ENCODE results near the gene CD1C.
"Not testable (repeated sequence)": the region's sequence is repeated elsewhere in the genome, so short reads cannot be mapped to it uniquely, and the experiment has no call there.

CD1C gene

GRCh38 chr1:158331481-158332150 is 41.9 kb downstream of the CD1C start, which contains the start of gene CD1B:
Gene CD1B, minus strand, starts transcription at chr1:158331531. Its CDS starts 108 bp downstream, at chr1:158331423.
- DNase-seq (ENCODE audit: low read depth): no peak
- no peak within 1 kb of the TSS for H3K4me3 ChIP-seq (ENCODE audit: low read depth, low read length)
- TF ChIP-seq, protein P1, sequence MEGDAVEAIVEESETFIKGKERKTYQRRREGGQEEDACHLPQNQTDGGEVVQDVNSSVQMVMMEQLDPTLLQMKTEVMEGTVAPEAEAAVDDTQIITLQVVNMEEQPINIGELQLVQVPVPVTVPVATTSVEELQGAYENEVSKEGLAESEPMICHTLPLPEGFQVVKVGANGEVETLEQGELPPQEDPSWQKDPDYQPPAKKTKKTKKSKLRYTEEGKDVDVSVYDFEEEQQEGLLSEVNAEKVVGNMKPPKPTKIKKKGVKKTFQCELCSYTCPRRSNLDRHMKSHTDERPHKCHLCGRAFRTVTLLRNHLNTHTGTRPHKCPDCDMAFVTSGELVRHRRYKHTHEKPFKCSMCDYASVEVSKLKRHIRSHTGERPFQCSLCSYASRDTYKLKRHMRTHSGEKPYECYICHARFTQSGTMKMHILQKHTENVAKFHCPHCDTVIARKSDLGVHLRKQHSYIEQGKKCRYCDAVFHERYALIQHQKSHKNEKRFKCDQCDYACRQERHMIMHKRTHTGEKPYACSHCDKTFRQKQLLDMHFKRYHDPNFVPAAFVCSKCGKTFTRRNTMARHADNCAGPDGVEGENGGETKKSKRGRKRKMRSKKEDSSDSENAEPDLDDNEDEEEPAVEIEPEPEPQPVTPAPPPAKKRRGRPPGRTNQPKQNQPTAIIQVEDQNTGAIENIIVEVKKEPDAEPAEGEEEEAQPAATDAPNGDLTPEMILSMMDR (IDR thresholded peaks at IDR 0.05; ENCODE audit: control insufficient read depth, extremely low read depth, insufficient read depth): no peak

GRCh38 chr1:158333405-158334155 is 43.9 kb downstream of the CD1C start:
- no peak overlapping the region for H3K4me3 ChIP-seq (ENCODE audit: low read depth, low read length)
- TF ChIP-seq, protein P1 (IDR thresholded peaks at IDR 0.05; ENCODE audit: control insufficient read depth, extremely low read depth, insufficient read depth): no peak
- DNase-seq (ENCODE audit: low read depth): no peak

- TF ChIP-seq, protein P1 (IDR thresholded peaks at IDR 0.05; ENCODE audit: control insufficient read depth, extremely low read depth, insufficient read depth): no peak
- DNase-seq (ENCODE audit: low read depth): no peak
- H3K4me3 ChIP-seq (ENCODE audit: low read depth, low read length): no peak overlapping the region
Measured at GRCh38 chr1:158334526-158335212, 44.9 kb downstream of the CD1C start.

GRCh38 chr1:158335213-158335532 is 45.5 kb downstream of the CD1C start:
- no peak for DNase-seq (ENCODE audit: low read depth)

DNA sequence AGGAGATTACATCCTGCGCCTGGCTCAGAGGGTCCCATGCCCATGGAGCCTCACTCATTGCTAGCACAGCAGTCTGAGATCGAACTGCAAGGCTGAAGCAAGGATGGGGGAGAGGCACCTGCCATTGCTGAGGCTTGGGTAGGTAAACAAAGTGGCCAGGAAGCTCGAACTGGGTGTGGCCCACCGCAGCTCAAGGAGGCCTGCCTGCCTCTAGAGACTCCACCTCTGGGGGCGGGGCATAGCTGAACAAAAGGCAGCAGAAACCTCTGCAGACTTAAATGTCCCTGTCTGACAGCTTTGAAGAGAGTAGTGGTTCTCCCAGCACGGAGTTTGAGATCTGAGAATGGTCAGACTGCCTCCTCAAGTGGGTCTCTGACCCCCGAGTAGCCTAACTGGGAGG is 46.7 kb downstream of the CD1C start:
- not testable (repeated sequence) for H3K4me3 ChIP-seq (ENCODE audit: low read depth, low read length); DNase-seq (ENCODE audit: low read depth)

More at GRCh38 chr1:158335213-158335532, 45.5 kb downstream of the CD1C start:
- TF ChIP-seq, protein P1 (IDR thresholded peaks at IDR 0.05; ENCODE audit: control insufficient read depth, extremely low read depth, insufficient read depth): no peak
- H3K4me3 ChIP-seq (ENCODE audit: low read depth, low read length): no peak overlapping the region
